Right kidney (tissue), 1 donor: ENCODE measurements around the gene RASL12.

Experiments used
- DNase-seq: peaks from one replicate; pipeline ENCODE4 v3.0.0-alpha.2; 2016

Gene RASL12

GRCh38 chr15:65092911-65093792 lies 25.4 kb upstream of the RASL12 start:
- DNase-seq: no peak

- DNase-seq: no peak
Observed at GRCh38 chr15:65091946-65092770, 24.4 kb upstream of the RASL12 start.

GRCh38 chr15:65089206-65089824 lies 21.5 kb upstream of the RASL12 start:
- no peak for DNase-seq

GRCh38 chr15:65088643-65089021 lies 20.8 kb upstream of the RASL12 start:
- no peak for DNase-seq

- DNase-seq: no peak
Observed at GRCh38 chr15:65087873-65088642, 20.3 kb upstream of the RASL12 start.

GRCh38 chr15:65087411-65087810 lies 19.6 kb upstream of the RASL12 start:
- no peak for DNase-seq

GRCh38 chr15:65086680-65087111 lies 18.9 kb upstream of the RASL12 start:
- no peak for DNase-seq

- DNase-seq: no peak
Observed at GRCh38 chr15:65085990-65086679, 18.3 kb upstream of the RASL12 start.

GRCh38 chr15:65085207-65085753 lies 17.5 kb upstream of the RASL12 start:
- DNase-seq: no peak

GRCh38 chr15:65084500-65085206 lies 16.9 kb upstream of the RASL12 start:
- DNase-seq: no peak

GRCh38 chr15:65083262-65083701 lies 15.5 kb upstream of the RASL12 start:
- DNase-seq: peak; percentile 54

GRCh38 chr15:65082303-65082953 lies 14.6 kb upstream of the RASL12 start:
- peak; percentile 64 for DNase-seq

- no peak for DNase-seq
Observed at GRCh38 chr15:65081758-65082157, 14.0 kb upstream of the RASL12 start.

GRCh38 chr15:65081270-65081669 lies 13.5 kb upstream of the RASL12 start:
- no peak for DNase-seq

GRCh38 chr15:65079580-65079979 lies 11.8 kb upstream of the RASL12 start:
- no peak for DNase-seq

- DNase-seq: peak; percentile 68
Observed at GRCh38 chr15:65077981-65078352, 10.2 kb upstream of the RASL12 start.

- DNase-seq: no peak
Observed at GRCh38 chr15:65077291-65077980, 9.6 kb upstream of the RASL12 start.

- DNase-seq: no peak
Observed at GRCh38 chr15:65076486-65077290, 8.9 kb upstream of the RASL12 start, which contains the start of gene KBTBD13. Gene KBTBD13 (plus strand): TSS chr15:65076746. CDS start chr15:65076816, 70 bp downstream.
